Measurements from ENCODE around the gene FAM241B. TPM values are rescaled to one million over a fixed set of nuclear protein-coding genes. Genes with fewer than 3 reads are reported as not detected.

The FAM241B gene
- total RNA-seq, 1 experiment from 2014 or later: 24.4 TPM

DNA sequence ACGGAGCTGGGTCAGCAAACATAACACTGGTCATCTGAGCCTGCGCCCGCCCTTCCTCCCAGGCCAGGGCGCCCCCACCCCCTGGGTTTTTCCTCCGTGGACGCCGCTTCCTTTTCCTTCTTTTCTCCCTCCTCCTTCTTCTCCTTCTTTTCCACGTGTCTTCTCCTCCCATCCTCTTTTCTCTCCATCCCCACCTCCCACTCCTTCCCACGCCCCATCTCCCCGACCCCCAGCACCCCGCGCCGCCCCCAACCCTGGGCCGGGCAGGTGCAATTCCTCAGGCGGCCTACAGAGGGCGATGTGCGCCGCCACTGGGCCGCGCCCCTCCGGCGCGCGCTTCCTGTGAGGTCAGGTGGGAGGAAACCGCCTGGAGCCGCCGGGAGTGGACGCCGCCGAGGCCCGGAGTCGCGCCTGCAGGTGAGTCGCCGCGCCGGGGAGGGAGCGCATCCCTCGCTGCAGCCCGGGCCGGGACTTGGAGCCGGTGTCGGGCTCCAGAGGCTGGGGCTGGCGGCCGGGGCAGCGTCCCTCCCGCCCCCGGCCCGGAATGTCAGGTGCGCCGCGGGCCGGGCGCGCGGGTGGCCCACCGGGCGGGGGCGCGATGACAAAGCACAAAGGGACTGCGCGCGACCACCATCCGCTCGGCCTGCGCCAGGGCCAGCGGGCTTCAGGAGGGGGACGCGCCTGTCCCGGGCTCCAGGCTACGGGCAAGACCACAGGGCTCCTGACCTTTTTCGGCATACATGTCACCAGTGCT lies at the start of gene FAM241B (continued):
- TF ChIP-seq, protein P1, sequence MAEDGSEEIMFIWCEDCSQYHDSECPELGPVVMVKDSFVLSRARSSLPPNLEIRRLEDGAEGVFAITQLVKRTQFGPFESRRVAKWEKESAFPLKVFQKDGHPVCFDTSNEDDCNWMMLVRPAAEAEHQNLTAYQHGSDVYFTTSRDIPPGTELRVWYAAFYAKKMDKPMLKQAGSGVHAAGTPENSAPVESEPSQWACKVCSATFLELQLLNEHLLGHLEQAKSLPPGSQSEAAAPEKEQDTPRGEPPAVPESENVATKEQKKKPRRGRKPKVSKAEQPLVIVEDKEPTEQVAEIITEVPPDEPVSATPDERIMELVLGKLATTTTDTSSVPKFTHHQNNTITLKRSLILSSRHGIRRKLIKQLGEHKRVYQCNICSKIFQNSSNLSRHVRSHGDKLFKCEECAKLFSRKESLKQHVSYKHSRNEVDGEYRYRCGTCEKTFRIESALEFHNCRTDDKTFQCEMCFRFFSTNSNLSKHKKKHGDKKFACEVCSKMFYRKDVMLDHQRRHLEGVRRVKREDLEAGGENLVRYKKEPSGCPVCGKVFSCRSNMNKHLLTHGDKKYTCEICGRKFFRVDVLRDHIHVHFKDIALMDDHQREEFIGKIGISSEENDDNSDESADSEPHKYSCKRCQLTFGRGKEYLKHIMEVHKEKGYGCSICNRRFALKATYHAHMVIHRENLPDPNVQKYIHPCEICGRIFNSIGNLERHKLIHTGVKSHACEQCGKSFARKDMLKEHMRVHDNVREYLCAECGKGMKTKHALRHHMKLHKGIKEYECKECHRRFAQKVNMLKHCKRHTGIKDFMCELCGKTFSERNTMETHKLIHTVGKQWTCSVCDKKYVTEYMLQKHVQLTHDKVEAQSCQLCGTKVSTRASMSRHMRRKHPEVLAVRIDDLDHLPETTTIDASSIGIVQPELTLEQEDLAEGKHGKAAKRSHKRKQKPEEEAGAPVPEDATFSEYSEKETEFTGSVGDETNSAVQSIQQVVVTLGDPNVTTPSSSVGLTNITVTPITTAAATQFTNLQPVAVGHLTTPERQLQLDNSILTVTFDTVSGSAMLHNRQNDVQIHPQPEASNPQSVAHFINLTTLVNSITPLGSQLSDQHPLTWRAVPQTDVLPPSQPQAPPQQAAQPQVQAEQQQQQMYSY (CRISPR knock-in tag; IDR thresholded peaks at IDR 0.05): no peak; the same call in 1 of the 2 replicates
- no peak for TF ChIP-seq NFYB (CRISPR knock-in tag; conservative IDR thresholded peaks at IDR 0.05; ENCODE audit: low read depth)
- TF ChIP-seq NR3C1 (CRISPR knock-in tag; conservative IDR thresholded peaks at IDR 0.05; ENCODE audit: low read depth): no peak
- TF ChIP-seq OVOL2 (CRISPR knock-in tag; IDR thresholded peaks at IDR 0.05; ENCODE audit: borderline replicate concordance): no peak
- TF ChIP-seq ESRRA (CRISPR knock-in tag; IDR thresholded peaks at IDR 0.05; ENCODE audit: borderline replicate concordance): no peak
- TF ChIP-seq SMAD4 (CRISPR knock-in tag; IDR thresholded peaks at IDR 0.05): no peak
- no peak for TF ChIP-seq TP53 (CRISPR knock-in tag; IDR thresholded peaks at IDR 0.05)
- TF ChIP-seq FOXP1 (CRISPR knock-in tag; IDR thresholded peaks at IDR 0.05; ENCODE audit: borderline replicate concordance): no peak
- TF ChIP-seq TCF7 (CRISPR knock-in tag; IDR thresholded peaks at IDR 0.05; ENCODE audit: low read depth): no peak
- no peak for TF ChIP-seq ZBTB21 (CRISPR knock-in tag; IDR thresholded peaks at IDR 0.05; ENCODE audit: borderline replicate concordance)
- no peak for TF ChIP-seq HMGA2 (CRISPR knock-in tag; IDR thresholded peaks at IDR 0.05)
- TF ChIP-seq, protein P2, sequence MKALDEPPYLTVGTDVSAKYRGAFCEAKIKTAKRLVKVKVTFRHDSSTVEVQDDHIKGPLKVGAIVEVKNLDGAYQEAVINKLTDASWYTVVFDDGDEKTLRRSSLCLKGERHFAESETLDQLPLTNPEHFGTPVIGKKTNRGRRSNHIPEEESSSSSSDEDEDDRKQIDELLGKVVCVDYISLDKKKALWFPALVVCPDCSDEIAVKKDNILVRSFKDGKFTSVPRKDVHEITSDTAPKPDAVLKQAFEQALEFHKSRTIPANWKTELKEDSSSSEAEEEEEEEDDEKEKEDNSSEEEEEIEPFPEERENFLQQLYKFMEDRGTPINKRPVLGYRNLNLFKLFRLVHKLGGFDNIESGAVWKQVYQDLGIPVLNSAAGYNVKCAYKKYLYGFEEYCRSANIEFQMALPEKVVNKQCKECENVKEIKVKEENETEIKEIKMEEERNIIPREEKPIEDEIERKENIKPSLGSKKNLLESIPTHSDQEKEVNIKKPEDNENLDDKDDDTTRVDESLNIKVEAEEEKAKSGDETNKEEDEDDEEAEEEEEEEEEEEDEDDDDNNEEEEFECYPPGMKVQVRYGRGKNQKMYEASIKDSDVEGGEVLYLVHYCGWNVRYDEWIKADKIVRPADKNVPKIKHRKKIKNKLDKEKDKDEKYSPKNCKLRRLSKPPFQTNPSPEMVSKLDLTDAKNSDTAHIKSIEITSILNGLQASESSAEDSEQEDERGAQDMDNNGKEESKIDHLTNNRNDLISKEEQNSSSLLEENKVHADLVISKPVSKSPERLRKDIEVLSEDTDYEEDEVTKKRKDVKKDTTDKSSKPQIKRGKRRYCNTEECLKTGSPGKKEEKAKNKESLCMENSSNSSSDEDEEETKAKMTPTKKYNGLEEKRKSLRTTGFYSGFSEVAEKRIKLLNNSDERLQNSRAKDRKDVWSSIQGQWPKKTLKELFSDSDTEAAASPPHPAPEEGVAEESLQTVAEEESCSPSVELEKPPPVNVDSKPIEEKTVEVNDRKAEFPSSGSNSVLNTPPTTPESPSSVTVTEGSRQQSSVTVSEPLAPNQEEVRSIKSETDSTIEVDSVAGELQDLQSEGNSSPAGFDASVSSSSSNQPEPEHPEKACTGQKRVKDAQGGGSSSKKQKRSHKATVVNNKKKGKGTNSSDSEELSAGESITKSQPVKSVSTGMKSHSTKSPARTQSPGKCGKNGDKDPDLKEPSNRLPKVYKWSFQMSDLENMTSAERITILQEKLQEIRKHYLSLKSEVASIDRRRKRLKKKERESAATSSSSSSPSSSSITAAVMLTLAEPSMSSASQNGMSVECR (CRISPR knock-in tag; IDR thresholded peaks at IDR 0.05; ENCODE audit: borderline replicate concordance): 0 out of 2 replicates have a peak, but pooled peaks have one; percentile 17
- TF ChIP-seq SP1 (CRISPR knock-in tag; conservative IDR thresholded peaks at IDR 0.05): no peak; the same call in 1 of the 2 replicates
- TF ChIP-seq, protein P3, sequence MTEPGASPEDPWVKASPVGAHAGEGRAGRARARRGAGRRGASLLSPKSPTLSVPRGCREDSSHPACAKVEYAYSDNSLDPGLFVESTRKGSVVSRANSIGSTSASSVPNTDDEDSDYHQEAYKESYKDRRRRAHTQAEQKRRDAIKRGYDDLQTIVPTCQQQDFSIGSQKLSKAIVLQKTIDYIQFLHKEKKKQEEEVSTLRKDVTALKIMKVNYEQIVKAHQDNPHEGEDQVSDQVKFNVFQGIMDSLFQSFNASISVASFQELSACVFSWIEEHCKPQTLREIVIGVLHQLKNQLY (CRISPR knock-in tag; IDR thresholded peaks at IDR 0.05): no peak
- TF ChIP-seq, protein P4, sequence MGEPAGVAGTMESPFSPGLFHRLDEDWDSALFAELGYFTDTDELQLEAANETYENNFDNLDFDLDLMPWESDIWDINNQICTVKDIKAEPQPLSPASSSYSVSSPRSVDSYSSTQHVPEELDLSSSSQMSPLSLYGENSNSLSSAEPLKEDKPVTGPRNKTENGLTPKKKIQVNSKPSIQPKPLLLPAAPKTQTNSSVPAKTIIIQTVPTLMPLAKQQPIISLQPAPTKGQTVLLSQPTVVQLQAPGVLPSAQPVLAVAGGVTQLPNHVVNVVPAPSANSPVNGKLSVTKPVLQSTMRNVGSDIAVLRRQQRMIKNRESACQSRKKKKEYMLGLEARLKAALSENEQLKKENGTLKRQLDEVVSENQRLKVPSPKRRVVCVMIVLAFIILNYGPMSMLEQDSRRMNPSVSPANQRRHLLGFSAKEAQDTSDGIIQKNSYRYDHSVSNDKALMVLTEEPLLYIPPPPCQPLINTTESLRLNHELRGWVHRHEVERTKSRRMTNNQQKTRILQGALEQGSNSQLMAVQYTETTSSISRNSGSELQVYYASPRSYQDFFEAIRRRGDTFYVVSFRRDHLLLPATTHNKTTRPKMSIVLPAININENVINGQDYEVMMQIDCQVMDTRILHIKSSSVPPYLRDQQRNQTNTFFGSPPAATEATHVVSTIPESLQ (CRISPR knock-in tag; IDR thresholded peaks at IDR 0.05): no peak
- no peak for TF ChIP-seq RELA (CRISPR knock-in tag; IDR thresholded peaks at IDR 0.05; ENCODE audit: borderline replicate concordance)
- TF ChIP-seq EMX1 (CRISPR knock-in tag; IDR thresholded peaks at IDR 0.05): no peak
- peak; percentile 84 for TF ChIP-seq NFE2L1 (CRISPR knock-in tag; IDR thresholded peaks at IDR 0.05)
- TF ChIP-seq GRHL2 (CRISPR knock-in tag; IDR thresholded peaks at IDR 0.05; ENCODE audit: insufficient replicate concordance, severe bottlenecking): no peak
- TF ChIP-seq, protein P5, sequence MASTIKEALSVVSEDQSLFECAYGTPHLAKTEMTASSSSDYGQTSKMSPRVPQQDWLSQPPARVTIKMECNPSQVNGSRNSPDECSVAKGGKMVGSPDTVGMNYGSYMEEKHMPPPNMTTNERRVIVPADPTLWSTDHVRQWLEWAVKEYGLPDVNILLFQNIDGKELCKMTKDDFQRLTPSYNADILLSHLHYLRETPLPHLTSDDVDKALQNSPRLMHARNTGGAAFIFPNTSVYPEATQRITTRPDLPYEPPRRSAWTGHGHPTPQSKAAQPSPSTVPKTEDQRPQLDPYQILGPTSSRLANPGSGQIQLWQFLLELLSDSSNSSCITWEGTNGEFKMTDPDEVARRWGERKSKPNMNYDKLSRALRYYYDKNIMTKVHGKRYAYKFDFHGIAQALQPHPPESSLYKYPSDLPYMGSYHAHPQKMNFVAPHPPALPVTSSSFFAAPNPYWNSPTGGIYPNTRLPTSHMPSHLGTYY (CRISPR knock-in tag; IDR thresholded peaks at IDR 0.05): no peak
- TF ChIP-seq, protein P6, sequence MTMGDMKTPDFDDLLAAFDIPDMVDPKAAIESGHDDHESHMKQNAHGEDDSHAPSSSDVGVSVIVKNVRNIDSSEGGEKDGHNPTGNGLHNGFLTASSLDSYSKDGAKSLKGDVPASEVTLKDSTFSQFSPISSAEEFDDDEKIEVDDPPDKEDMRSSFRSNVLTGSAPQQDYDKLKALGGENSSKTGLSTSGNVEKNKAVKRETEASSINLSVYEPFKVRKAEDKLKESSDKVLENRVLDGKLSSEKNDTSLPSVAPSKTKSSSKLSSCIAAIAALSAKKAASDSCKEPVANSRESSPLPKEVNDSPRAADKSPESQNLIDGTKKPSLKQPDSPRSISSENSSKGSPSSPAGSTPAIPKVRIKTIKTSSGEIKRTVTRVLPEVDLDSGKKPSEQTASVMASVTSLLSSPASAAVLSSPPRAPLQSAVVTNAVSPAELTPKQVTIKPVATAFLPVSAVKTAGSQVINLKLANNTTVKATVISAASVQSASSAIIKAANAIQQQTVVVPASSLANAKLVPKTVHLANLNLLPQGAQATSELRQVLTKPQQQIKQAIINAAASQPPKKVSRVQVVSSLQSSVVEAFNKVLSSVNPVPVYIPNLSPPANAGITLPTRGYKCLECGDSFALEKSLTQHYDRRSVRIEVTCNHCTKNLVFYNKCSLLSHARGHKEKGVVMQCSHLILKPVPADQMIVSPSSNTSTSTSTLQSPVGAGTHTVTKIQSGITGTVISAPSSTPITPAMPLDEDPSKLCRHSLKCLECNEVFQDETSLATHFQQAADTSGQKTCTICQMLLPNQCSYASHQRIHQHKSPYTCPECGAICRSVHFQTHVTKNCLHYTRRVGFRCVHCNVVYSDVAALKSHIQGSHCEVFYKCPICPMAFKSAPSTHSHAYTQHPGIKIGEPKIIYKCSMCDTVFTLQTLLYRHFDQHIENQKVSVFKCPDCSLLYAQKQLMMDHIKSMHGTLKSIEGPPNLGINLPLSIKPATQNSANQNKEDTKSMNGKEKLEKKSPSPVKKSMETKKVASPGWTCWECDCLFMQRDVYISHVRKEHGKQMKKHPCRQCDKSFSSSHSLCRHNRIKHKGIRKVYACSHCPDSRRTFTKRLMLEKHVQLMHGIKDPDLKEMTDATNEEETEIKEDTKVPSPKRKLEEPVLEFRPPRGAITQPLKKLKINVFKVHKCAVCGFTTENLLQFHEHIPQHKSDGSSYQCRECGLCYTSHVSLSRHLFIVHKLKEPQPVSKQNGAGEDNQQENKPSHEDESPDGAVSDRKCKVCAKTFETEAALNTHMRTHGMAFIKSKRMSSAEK (CRISPR knock-in tag; IDR thresholded peaks at IDR 0.05; ENCODE audit: borderline replicate concordance): no peak
- TF ChIP-seq, protein P7, sequence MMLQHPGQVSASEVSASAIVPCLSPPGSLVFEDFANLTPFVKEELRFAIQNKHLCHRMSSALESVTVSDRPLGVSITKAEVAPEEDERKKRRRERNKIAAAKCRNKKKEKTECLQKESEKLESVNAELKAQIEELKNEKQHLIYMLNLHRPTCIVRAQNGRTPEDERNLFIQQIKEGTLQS (CRISPR knock-in tag; conservative IDR thresholded peaks at IDR 0.05): no peak

Data from WTC11 (cell line).